ENCODE results near the gene METTL18.

Gene METTL18

DNA sequence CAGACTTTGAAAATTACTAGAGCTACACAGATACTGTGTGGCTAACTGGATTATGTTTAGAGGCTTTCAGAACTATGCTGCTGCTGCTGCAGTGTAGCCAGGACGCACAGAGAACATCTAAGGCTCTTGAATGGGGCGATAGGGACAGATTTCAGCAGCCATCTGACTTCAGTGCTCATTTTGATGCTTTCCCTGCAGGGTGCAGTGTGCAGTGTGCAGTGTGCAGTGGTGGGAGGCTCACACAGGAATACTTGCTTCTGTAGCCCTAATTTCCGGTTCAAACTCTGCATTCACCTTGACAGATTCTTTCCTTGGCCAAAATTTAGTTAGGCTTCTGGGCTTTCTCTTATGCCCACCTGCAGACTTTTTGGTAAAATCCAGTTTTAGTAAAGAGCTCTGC, 7.7 kb downstream of the METTL18 start:
- DNase-seq (ENCODE audit: low read depth in 2 of 3, low spot score in 1 of 3), result no peak

DNA sequence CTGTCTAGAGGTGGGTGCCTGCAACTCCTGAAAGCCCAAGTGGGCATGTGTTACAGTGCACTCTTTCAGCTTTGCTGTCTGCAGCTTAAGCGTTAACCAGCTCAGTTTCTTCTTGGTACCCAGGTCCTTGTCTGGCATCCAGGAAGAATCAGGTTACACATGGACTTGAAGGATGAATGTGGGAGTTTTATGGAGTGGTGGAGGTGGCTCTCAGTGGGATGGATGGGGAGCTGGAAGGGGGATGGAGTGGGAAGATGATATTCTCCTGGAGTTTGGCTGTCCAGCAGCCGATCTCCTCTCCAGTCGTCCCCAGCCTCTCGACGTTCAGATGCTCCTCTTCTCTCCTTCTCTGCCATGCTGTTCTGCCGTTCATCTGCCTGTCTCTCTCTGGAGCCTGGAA, 9.4 kb downstream of the METTL18 start:
- DNase-seq (ENCODE audit: low read depth in 2 of 3, low spot score in 1 of 3), result no peak

DNA sequence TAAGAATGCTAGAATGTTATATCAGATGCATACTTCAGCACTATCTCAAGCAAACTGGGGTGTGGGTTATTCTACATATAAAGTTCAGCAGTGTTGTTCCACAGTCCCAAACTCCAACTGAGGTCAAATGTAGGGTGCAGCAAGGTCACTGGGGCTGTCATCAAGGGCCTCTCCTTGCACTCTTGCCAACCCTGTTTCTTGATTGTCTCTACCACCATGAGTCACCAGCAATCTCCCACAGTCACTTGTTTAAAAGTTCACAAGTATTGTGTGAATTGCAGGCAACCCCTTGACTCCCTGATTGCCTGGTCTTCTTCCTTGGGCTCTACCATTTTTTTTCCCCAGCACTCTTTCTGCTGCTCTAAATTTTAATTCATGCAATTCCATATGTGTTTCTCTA, 10.6 kb downstream of the METTL18 start:
- DNase-seq (ENCODE audit: low read depth in 2 of 3, low spot score in 1 of 3), result no peak

DNA sequence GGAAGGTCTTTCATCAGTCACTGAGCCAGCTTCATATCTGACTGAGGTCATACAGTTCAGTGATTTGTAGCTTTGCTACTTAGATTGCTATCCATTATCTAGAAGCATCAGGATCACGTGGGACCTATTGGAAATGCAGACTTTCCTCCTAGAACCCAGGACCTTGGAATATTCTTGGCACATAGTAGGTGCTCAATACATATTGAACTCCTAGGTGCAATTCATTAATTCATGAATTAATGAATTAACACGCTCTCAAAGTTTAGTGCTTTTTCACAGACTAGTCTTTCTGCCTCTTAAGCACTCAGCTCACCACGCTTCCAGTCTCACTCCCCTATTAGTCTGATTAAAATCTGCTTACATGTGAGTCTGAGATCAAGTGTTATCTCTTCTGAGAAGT, 12.1 kb downstream of the METTL18 start:
- no peak for DNase-seq (ENCODE audit: low read depth in 2 of 3, low spot score in 1 of 3)

DNA sequence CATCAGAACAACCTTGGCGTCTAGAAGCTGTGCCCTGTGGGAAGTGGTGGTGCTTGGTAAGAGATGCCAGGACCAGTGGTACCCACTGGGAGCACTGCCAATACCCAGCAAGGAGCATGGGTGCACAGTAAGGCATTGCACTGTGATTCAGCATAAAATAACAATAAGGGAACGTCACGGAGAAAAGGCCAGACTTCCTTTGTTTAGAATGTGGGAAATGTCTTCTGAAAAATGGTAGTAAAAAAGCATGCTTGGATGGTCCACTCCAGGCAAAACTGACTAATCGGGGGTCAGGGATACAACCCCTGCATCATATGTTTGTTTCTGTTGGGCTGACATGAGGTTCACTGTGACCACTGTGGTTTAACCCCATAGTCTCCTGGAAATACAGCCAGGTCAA, 14.7 kb downstream of the METTL18 start:
- DNase-seq (ENCODE audit: low read depth in 2 of 3, low spot score in 1 of 3), result no peak

DNA sequence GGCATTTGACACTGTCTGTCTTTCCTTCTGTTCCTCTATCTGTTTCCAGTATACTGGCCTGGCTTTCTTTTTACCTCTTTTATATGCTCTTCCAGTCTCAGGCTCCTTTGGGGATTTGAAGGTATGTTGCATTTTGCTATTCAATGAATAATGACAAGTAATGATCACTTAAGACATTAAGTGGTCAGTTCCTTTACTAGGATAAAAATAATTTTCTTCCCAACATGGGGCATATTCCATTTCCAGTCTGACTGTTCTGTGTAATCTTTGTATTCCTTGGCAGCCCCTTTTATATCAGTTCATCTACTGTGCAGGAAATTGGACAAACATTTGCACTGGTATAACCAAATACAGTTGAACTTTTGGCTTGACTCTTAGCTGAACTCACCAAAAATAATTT, 15.6 kb downstream of the METTL18 start:
- no peak for DNase-seq (ENCODE audit: low read depth in 2 of 3, low spot score in 1 of 3)

DNA sequence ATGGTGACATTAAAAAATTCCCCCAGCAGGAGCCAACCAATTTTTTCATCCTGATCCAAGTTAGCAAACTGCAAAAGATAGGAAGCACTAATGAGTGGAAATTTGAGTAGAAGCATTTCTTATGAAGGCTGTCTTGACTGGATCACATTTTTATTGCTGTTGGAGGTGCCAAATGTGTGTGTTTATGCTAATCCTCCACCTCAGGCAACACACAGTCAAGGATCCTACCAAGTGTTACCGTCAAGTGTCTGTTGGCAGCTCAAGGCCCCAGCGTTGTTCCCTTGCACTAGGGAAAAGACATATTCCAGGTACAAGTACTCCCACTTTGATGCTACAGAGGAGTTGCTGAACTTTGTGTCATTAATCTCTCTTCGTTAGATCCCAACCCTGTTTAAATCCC, 18.3 kb downstream of the METTL18 start:
- no peak for DNase-seq (ENCODE audit: low read depth in 2 of 3, low spot score in 1 of 3)

DNA sequence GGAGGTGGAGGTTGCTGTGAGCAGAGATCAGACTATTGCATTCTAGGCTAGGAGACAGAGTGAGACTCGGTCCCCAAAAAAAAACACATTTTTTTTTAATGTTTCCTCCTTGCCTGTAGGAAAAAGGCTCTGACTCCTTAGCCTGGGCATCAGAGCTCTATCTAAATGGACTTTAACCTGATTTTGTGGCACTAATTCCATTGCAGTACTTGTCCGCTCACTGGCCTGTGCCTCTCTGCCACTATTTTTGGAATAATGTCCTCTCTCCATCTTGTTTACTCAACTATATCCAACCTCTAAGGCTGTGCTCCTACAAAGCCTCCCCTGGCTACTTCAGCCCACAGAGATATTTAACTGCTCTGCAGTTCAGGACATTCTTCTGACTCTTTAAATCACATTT, 26.5 kb downstream of the METTL18 start:
- no peak for DNase-seq (ENCODE audit: low read depth in 2 of 3, low spot score in 1 of 3)

DNA sequence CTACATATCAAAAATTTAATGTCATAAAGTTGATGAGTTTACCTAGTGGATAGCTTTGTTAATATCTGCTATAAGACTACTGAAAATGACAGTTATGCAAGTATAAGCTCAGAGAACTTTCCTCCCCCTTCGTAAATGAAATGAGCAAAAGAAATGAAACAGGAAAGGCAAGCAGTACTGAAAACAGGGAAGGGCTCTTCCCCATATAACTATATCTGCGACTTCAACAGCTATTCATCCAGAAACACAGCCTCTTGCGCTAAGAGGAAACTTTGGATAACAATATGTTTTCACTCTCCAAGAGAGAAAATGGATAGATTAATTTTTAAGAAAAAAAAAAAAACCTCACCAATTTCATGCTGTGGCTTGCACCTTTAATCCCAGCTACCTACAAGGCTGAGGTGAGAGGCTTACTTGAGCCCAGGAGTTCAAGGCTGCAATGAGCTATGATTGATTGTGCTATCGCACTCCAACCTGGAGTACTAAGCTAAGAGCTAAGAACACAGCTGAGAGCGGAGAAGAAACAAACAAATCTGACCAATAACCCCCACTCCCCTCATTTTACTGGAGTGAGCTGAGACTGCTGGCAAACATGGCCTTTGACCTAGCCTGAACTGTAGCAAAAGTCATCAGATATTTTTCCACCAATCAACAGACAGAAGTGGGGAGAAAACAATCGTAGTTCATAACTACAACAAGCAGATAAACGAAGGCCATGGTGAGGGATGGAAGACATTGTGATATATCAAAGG, 29.0 kb downstream of the METTL18 start:
- no peak for DNase-seq (ENCODE audit: low read depth in 2 of 3, low spot score in 1 of 3)

DNA sequence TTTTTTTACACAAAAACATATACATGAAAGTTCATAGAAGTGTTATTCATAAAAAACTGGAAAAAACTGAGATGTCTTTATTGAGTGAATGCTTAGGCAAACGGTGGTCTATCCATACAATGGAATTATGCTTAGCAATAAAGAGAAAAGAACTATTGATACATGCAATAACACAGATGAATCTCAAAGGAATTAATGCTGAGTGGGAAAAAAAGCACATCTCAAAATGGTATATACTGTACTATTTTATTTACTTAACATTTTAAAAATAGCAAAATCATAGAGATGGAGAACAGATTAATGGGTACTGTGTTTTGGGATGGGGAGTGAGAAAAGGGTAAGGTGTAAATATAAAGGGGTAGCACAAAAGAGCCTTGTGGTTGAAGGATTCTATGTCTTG, 29.8 kb downstream of the METTL18 start:
- no peak for DNase-seq (ENCODE audit: low read depth in 2 of 3, low spot score in 1 of 3)

DNA sequence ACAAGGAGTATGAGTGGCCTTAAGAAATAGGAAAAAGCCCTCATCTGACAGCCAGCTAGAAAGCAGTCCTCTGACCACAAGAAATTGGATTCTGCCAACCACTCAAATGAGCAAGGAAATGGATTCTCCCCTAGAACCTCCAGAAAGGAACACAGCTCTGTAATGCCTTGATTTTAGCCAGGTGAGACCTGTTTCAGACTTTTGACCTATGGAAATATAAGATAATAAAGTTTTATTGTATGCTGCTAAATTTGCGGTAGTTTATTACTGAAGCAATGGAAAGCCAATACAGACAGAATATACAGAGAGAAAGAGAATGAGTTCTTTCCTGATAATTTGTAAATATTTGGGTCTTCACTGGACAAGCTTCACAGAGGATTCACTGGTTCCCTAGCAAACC, 32.0 kb downstream of the METTL18 start:
- DNase-seq (ENCODE audit: low read depth in 2 of 3, low spot score in 1 of 3), result no peak

DNA sequence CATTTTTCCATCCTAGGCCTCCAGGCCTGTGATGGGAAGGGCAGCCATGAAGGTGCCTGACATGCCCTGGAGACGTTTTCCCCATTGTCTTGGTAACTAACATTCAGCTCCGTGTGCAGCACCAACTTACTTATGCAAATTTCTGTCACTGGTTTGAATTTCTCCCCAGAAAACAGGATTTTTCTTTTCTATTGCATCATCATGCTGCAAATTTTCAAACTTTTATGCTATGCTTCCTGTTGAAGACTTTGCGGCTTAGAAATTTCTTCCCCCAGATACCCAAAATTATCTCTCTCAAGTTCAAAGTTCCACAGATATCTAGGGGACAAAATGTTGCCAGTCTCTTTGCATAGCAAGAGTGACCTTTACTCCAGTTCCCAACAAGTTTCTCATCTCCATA, 35.7 kb downstream of the METTL18 start:
- DNase-seq (ENCODE audit: low read depth in 2 of 3, low spot score in 1 of 3), result no peak

DNA sequence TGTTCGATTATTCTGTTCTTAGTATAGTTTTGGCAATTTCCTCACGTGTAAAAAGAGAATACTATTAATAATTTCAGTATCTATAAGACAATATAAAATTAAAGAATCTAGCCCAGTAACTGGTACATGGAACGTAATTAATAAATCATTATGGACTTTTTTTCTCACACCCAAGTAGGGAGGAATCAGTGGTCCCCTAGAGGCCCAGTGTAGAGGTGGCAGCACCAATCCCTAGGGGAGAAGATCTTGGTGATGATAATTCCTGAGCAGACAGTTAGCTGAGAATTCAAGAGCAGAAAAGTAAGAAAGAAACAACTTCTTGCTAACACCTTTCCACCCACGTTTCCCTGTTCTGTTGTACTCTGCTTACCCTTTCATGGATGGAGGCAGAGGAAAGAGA, 41.2 kb downstream of the METTL18 start:
- DNase-seq (ENCODE audit: low read depth in 2 of 3, low spot score in 1 of 3), result no peak

DNA sequence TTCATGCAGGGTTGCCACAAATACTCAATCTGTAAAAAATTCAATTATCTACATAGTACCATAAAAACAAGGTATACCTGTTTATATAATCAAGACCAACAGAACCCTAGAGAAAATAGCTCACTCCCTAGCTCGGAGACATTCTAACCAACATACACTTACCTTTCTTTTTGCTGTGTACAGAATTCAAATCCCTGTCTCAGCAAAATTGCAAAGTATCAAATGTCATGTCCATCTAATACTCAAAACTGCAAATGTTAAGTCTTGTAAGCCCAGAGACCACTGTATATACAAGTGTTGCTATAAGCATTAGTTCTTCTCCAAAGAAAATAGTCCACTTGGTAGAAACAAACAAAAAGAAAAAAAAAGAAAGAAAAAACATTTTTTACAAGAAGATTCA, 44.7 kb downstream of the METTL18 start:
- no peak for DNase-seq (ENCODE audit: low read depth in 2 of 3, low spot score in 1 of 3)

DNA sequence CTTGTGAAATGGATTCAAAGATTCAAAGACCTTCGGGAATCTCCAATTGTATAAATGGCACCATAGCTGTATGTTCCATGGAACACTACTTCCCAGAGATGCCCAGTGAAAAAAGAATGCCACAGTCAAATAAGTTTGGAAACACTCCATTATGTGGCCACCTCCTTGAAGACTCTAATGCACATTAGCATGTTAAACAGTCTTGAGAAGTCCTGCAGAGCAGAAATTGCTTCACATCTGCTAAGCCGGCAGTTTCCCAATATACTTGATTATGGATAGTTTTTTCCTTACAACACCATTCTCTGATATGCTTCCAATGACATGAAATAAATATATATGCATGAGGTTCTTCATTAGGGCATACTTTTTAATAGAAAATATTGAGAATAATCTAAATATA, 48.2 kb downstream of the METTL18 start:
- DNase-seq (ENCODE audit: low read depth in 2 of 3, low spot score in 1 of 3), result no peak

DNA sequence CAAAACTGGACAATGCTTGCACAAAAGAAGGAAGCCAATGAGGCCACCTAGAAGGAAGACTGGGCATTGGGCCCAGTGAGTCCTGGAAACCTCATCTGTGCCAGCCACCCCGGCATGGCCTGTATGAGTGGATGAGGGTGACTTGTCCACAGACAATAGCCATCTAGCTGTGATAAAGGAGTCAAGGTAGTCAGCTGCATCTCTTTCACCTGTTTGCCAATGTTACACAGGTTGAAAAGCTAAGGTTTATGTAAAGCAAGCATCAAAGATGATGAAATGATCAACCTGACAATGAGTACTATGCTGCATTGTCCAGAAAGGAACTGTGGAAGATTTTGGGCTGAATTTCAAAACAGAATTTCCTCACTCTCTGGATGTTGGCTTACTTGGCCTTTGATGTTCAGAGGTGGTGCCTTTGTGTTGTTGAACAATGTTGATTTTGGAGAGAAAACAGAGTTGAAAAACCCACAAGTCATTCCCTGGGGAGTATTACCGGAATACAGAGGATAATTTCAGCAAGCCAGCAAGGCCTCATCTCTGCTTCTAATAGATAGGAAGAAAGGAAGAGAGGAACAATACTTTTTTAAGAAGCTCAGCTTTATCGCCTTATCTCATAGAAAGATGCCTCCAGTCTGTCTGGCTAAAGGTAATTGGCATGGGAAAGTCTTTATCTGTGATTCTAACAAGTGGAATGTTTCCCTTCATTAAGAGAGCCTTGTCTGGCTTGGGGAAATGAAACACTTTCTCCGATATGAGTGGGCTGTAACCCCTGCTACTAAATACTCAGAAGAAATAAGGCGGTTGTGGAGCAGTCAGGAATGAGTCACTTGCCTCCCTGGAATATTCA, 49.5 kb downstream of the METTL18 start:
- no peak for DNase-seq (ENCODE audit: low read depth in 2 of 3, low spot score in 1 of 3)

Data from stimulated activated CD4-positive, alpha-beta T cell treated with anti-CD3 and anti-CD28 coated beads, Interleukin-12 subunit alpha, Interleukin-12 subunit beta, amount 100 ng/mL, for 48 hours (primary cell).